Measurements from ENCODE around the gene SEMA3E.
"Not testable (repeated sequence)": the region's sequence is repeated elsewhere in the genome, so short reads cannot be mapped to it uniquely, and the experiment has no call there.

Gene SEMA3E
- total RNA-seq = 0 reads per million in 2 experiments

DNA sequence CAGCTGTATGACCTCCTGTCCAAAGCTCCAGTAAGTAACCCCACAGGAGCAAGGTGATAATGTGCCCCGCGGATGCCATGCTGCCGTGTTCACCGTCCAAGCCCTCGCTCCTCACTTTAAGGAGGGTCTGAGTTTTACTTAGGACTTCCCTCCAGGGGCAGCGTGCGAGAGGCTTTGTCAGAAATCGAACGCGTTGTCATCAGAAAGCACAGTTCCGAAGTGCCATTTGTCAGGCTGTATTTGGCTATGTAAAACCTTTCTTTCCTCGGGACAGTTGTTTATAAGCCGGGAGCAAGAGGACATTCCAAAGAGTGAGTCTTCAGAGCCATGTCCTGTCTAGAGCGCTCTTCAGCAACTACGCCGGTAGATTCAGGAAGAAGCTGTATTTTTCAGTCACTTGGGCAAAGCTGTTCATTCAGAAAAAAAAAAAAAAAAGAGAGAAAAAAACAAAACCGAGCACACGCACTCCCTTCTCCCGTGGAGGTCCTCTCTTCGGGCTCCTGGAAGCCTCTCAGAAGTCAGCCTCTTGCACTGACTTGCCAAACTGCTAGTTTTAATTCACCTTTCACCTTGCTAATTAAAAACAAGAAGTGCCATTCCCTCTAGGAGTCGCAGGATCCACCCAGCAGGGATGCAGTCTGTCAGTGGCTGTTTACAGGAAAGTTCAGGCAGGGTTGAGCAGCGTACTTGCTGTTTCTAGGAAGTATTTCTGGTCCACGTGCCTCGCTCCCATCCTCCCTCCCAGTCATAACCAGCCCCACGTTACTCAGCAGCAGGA, at the start of gene SEMA3E:
SEMA3E (minus strand) TSS at position 676 of the 778 bp plus-strand sequence.
- no peak for DNase-seq (ENCODE audit: low read depth)

DNA sequence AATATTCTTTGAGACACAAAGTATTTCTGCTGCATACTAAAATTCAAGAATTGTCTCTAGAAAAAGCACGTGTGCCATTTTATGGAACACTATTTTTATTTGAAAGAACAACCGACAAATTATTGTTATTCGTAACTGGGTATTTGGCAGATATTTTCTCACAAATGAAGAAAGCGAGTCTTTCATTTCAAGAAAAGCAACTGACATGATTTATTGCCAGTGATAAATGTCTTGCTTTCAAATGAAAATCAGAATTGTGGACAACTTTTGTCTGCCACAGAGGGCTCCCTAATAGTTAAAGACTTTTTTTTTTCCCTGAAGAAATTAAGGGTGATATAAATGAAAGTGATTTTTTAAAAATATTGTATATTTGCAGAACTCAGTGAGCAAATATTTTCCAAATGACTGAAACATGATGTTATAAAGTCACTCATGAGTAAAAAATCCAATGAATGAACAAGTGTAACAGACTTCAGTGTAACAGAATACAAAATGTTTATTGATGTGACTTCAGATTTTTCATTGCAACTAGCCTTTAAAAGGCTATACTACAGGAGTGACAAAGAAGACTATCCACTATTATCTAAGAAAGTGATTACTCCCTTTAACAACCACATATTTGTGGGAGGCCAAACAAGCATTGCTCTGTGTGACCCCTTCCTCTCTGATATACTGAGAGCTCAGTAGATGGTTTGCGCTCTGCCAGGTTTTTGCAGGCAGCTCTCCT, 49.0 kb upstream of the SEMA3E start:
- no peak for DNase-seq (ENCODE audit: low read depth)

DNA sequence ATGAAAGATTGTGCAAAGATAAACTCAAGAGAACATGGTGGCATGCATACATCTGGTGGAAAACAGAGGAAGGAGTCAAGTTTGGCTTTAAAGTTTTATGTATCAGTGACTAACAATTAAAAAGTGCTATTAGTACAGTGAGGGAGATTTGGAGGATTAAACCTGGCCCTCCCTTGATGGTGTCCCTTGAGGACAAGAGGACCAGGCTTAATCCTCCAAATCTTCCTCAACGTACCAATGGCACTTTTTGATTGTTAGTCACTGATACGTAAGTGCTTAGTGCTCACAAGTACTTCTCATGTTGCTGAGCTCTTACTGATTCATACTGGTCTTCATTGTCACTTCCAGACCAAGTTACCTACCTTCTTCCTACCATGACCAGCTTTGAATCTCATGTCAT, 47.2 kb upstream of the SEMA3E start:
- DNase-seq (ENCODE audit: low read depth) = no peak

DNA sequence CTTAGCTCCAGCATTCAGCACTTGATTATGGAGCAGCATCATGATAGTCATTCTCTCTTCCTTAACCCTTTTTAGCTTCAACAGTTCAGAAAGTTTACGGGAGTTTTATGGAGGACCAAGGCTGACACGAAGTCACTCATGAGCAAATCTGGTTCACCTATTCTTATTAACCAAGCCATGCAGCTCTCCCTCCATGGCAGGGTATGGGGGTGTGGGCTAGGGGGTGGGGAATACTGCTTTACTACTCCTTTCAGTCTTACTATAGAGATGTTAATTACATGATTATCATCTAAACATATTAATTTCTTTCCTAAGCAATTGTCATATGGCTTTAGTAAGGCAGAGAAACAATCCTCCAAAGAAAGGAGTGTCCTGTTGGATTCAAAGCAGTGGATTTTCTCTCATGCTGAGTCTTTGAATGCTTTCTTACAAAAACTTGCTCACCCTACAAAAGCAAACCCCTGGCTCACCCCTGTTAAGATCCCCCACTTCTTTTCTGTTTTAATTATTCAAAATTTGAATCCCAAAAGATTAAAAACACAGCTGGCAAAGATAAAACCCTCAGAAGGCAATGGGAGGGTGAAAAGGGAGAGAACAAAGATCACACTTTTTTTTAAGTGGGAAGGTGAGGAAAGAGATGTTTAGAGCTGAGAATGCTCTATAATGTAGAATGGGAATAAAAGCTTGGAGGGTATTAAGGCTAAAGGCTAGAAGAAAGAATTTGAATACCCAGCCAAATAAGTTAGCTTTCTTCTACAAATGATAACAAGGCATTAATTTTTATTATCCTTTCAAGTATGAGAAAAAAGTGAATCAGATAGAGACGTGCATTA, 46.4 kb upstream of the SEMA3E start:
- no peak for DNase-seq (ENCODE audit: low read depth)

DNA sequence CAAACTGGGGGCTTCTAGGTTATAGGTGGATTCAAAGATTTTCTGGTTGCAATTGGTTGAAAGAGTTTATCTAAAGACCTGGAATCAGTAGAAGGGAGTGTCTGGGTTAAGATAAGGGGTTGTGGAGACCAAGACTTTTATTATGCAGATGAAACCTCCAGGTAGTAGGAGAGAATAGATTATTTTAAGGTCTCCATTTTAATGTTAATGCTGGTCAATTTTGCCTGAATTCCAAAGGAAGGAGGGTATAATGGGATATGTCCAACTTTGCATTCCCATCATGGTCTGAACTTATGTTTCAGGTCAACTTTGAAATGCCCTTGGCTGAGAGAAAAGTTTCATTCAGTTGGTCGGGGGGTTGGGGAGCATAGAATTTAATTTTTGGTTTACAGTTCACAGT, 44.3 kb upstream of the SEMA3E start:
- no peak for DNase-seq (ENCODE audit: low read depth)

DNA sequence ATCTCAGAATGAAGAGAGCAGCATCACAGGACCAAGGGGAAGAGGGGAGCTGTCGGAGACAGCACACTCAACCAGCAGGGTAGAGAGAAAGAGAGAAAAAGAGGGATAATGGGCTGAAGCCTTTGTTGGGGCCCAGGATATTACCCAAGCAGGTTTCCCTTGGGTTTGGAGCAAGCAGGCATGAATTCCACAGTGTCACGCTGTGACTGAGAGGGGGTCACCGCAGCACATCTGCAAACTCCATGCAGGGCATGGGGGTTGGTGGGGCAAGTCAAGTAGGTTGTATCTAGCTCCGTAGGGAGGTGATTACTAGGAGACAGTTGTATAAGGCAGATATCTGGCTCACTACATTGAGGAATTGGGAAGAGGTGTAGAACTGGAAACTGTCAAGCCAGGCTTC, 42.2 kb upstream of the SEMA3E start:
- DNase-seq (ENCODE audit: low read depth) = no peak

DNA sequence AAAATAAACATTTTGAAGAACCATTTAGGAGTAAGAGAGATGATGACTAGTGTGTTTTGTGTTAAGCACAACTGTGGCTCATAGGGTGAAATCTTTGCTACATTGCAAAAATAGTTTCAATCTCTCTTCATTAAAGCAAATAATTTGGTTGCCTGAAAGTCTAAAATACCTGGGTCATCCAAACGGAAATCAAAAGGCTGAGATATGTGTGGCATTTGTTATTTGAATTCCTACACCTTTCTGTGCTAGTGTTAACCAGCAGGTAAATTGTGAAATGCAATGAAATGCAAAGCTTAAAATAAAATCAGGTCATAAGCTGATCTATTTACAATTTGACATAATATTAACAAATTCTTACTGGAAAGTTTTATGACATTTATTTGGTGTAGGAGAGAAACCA, 40.9 kb upstream of the SEMA3E start:
- no peak for DNase-seq (ENCODE audit: low read depth)

DNA sequence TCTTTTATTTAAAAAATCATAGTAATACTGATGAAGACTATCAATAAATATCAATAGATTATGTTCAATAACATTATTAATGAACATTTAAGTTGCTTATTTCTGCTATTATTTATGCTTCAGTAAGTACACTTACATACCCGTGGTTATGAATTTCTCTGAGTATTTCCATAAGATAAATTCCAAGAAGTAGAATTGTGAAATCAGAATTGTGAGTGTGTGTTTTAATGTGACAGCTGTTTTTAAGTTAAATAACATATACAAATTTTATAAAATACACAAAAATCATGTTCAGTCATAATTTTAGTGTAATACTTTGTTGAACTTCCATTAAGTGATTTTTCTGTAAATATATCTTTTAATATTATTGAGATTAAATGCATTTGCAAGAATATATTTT, 37.5 kb upstream of the SEMA3E start:
- no peak for DNase-seq (ENCODE audit: low read depth)

DNA sequence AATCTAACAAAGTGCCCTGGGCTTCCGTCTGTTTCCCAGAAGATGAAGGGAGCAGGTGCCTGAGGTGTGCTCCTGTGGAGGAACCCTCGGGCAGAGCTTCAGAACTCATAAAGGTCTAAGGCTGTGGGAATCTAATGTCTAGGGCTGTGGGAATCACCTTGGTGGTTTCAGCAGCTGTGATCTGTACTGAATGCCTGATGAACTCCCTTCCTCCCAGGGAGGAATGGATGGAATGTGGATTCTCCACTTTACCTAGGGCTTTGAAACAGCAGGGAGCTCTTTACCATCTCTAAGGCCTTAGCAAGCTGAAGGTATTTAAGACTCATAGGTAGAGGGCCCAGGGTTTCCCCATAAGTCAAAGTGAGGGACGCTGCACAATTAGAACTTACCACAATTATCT, 36.0 kb upstream of the SEMA3E start:
- no peak for DNase-seq (ENCODE audit: low read depth)

DNA sequence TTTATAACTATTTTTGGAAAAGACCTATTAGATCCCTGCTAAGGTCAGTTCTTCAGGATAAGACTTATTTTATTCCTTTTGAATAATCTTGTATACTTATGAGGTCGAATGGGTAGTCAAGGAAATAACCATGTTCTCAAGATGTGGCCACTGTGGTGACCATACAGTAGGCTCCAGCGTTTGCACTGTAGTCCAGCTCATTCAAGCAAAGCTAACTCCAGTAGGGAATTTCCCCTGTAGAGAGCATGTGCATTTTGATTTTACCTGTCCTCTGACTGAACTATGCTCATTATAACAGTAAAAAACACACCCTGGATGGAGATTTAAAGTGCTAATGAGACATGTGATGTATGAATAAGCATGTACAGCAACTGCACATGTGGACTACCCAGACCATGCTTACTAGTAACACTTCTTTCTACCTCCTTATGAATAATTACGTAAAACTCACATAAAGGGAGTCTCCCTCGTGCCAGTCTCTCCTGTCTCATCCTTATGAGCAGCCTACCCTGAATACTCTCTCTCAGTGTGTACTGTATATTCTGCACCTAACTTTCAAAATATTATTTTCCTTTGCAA, 32.4 kb upstream of the SEMA3E start:
- no peak for DNase-seq (ENCODE audit: low read depth)

DNA sequence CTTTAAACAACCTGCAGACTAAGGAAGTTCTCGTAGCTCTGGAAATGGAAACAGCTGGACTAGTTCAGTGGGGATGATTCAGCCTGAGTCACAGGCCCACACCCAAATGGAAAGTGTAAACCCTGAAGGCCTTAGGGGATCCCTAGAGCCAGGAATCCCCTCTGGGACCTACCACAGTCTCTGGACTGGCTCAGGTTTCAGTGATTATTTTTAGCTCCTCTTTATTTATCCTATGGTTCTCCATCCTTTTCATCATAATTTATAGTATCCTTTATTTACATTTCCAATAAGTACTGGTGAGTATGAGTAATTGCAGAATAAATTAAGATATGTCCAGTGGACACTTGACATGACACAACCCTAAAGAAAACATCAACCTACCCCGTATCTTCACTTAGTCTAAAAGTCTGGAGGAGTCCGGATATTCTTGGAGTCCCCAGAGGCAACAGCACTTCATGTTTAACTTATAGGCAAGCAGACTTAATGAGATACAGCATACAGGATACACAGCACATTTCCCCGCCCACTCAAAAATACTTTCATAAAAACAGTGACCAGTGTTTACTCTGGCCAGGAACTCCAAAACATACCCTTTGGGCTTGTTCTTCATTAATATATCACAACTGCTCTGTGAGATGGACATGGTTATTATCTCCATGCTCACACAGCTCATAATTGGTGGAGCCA, 28.4 kb upstream of the SEMA3E start:
- DNase-seq (ENCODE audit: low read depth) = no peak

DNA sequence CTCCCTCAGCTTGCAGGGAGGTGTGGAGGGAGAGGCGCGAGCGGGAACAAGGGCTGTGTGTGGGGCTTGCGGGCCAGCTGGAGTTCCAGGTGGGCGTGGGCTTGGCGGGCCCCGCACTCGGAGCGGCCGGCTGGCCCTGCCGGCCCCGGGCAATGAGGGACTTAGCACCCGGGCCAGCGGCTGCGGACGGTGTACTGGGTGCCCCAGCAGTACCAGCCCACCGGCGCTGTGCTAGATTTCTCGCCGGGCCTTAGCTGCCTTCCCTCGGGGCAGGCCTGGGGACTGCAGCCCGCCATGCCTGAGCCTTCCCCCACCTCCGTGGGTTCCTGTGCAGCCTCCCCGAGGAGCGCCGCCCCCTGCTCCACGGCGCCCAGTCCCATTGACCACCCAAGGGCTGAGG, 24.4 kb upstream of the SEMA3E start:
- not testable (repeated sequence) for DNase-seq (ENCODE audit: low read depth)

DNA sequence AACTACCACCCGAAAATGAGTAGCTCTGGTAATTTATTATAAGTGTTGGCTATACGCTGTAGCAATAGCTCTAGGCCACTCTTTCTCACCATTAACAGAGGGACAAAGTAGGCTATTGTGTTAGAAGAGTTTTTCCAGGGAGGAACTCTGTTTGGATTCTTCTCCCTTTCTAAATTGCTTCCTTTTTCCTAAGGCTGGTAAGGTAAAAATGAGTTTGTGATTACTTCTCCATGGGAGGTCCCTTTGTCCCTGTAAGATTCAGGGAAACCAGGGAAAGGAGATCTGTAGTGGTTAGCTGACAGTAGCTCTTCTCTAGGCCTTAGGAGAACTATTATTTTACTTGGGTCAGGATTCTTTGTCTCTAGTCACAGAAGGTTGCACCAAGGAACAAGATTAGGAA, 23.2 kb upstream of the SEMA3E start:
- DNase-seq (ENCODE audit: low read depth) = no peak

DNA sequence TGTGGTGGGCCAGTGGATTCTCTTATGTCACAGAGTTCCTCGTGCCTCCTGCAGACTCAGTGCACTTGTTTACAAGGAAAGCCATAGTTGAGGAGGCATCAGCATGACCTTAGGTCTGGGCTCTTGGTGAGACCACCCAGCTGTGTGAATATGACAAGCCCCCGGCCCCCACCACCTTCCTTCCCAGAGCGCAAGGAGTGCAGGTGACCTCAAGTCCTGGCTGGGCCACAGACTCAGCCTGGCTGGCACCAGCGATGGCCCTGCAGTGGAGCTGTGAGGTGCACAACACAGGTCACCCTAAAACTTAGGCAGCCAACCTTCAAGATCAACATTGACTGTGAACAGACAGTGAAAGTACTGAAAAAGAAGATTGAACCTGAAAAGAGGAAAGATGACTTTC, 14.2 kb upstream of the SEMA3E start:
- no peak for DNase-seq (ENCODE audit: low read depth)

DNA sequence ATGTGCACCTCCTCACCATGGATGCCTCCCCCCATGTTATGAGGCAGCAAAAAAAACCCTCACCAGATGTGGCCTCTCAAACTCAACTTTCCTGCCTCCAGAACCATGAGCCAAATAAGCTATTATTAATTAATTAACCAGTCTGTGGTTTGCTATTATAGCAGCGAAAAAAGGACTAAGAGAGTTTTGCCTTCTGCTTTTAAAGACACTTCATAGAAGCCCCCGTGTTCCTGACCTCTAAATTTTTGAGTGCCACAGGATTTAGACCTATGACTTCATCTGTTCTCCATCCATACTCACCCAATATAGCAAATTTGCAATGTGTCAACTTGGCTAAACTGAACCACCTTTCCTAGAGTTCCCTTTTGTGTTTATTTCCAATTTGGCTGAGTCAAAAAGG, 9.2 kb upstream of the SEMA3E start:
- DNase-seq (ENCODE audit: low read depth) = no peak

DNA sequence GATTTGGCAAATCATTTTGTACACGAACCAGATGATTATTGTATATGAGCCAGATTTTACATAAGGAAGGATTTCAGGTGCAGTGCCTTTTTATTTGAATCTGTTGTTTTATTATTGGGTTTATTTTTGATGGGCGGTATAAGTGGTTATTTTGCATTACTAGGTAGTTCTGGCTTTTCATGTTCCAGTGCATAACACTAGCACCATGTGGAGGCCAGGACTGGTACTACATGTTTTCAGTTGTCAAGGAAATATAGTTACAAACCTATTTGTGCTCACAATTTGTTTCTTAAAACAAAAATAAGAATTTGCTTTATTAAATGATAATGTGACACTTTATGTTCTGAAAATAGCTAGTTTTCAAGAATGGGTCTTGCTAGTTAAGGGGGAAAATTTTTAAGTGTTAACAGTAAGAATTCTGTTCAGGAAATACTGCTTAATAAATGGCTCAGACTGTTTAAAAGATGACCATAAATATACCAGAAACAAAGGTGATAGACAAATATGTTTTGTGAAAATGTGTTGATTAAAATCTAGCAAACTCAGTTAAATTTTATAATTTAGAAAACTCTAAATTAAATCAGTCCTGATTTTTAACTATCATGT, 7.1 kb upstream of the SEMA3E start:
- no peak for DNase-seq (ENCODE audit: low read depth)

DNA sequence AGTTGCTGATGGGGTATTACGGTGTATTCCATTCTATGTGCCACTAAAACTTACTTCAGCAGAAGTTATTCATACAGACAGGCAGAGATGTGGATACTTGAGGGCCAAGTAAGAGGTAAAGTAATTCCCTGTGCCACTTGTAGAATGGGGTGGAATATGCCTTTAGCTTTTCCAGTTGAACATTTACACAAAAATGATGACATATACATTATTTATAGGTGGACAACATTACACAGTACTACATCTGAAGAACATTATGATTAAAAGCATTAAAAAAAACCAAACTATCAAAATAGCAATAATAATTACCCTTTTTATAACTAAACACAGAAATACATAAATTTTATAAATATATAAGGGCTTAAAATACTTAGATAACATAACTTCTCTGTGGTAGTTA, 3.5 kb upstream of the SEMA3E start:
- no peak for DNase-seq (ENCODE audit: low read depth)

DNA sequence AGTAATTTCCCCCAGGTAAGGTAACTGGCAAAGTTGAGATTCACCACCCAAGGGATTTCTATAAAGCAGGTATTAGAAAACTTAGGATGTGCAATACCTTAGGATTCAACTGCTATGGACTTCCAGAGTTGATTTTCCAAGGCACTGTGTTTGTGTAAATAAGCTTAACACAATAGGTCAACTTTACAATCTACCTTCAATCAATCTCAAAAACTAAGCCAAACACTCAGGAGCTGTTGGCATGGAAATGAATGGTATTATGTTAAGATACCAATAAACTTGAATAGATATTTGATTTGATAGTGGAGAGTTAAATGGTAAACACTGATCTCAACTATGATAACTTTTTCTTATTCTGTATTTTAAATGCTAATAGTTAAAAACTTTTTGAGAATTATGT, 762 bp upstream of the SEMA3E start:
- DNase-seq (ENCODE audit: low read depth) = no peak

DNA sequence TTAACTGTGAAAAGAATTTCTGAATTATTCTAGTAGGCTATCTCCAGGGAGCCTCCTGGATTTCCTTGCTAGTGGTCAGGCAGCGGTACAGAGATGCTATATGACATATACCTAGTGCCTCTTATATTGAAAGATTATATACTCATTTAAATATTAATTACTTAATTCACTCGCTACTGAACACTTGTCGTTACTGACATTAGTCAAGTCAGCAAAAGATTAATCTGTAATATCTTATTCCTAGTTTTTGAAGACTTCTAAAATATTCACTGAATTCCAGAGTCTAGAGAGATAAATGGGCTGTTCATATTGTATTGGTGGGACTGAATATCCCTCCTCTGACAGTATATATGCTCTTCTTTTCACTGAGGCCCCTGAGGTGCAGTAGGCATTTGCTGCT, 2.9 kb downstream of the SEMA3E start:
- DNase-seq (ENCODE audit: low read depth) = no peak

DNA sequence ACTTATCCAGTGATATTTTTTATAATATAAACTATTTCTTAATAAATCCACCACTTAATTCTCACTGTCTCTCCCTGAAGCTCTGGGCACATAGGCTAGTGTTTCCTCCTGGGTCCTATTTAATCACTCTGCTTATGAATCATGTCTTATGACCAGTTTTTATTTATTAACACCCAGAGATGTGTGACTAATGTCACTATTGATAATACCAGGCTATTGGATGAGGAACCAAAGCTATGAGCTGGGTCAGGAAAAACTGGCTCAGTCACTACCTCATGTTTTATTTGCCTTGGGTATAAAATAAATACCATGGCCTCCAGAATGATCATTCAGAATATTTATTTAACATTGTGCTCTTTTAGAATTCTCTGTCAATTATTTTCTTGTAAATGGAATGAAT, 5.2 kb downstream of the SEMA3E start:
- DNase-seq (ENCODE audit: low read depth) = no peak

DNA sequence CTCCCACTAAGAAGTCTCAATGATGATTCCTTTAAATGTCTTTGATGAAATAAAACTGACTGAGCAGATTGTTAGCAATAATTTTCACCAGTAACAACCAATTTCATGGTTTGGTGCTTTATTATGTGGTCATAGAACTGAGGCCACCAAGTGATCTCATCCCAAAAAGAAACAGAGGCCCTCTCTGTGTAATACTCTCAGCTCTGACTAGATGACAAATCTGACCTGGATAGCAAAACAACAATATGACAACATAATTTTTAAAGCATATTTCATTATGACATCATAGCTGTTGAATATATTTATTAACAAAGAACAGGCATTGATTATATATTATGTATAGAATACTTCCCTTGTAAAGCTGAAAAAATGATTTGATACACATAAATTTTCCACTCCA, 5.9 kb downstream of the SEMA3E start:
- DNase-seq (ENCODE audit: low read depth) = no peak

Measured in T follicular helper cell (primary cell).